Right cardiac atrium (tissue), 5 donors: ENCODE data around the gene CWC25. TPM values are rescaled to one million over a fixed set of nuclear protein-coding genes. Genes with fewer than 3 reads are reported as not detected.
"Not testable (repeated sequence)": the region's sequence is repeated elsewhere in the genome, so short reads cannot be mapped to it uniquely, and the experiment has no call there.

Experiments
- ATAC-seq, 2 donors: fragments of 200-7000 bp; cut with Tn5 transposase; one replicate each; pipeline versions ENCODE4 v1.8.0 to v1.9.1; 2020; ENCODE audit warnings: moderate library complexity in 2 of 2, mild to moderate bottlenecking in 1 of 2
- DNase-seq, 3 donors: peaks; one replicate each; pipeline ENCODE4 v3.0.0-alpha.2; 2020
- H3K27ac ChIP-seq: one replicate; pipeline ENCODE4 v1.5.1; 2013; ENCODE audit warnings: mild to moderate bottlenecking, low read length, control low read depth, moderate library complexity
- H3K27me3 ChIP-seq: one replicate; pipeline ENCODE4 v1.6.1; 2013; ENCODE audit not compliant: control insufficient read depth, insufficient read depth
- H3K4me1 ChIP-seq: one replicate; pipeline ENCODE4 v1.6.1; 2013; ENCODE audit warnings: low read length; ENCODE audit not compliant: control insufficient read depth, insufficient read depth
- H3K4me3 ChIP-seq: one replicate; pipeline ENCODE4 v1.5.1; 2013; ENCODE audit warnings: low read length, control low read depth
- H3K9me3 ChIP-seq: one replicate; pipeline ENCODE4 v1.6.1; 2013; ENCODE audit warnings: low read length; ENCODE audit not compliant: control insufficient read depth
- WGBS: extraction: QIAGEN DNeasy Blood & Tissue Kit; methylation state at CpG from one replicate; pipeline ENCODE4 v1.1.7; 2013; 5-methylcytosine and 5-hydroxymethylcytosine counted together
- intact Hi-C, 4 donors: fragments of 100-400 bp; cut with DNase I; formaldehyde crosslinking; loops; one replicate each; pipeline versions ENCODE4 v1.11.0 to v1.14.0; 2022 to 2023
- polyA plus RNA-seq: library from polyadenylated mRNA; stranded (reverse); fragments of 200-250 nt; gene quantifications from one replicate; pipeline ENCODE4 v1.2.3, GENCODE V29; 2013
- total RNA-seq, 4 donors: library from RNA; stranded (reverse); fragmentation: NEBNext Ultra II Directional; extraction: Animal tissue kit (Norgen Biotek cat#: 25700); gene quantifications; one replicate each; pipeline ENCODE4 v1.2.1, GENCODE V29; 2021
- donor health status: healthy with polysubstance abuse.
- donor health status: DM: no; HTN: yes; CAD: no.
- donor health status: DM: no; HTN: no; CAD: no.
- donor health status: DM: no; HTN: yes; CAD: no; lungs with severe emphysema.
- donor health status: DM: yes; HTN: yes; CAD: no.

CWC25 gene
- total and polyA plus RNA-seq, 5 donors: 8.8 to 11.5 (median 11.0) TPM

GRCh38 chr17:38798614-38799500 lies 26.3 kb downstream of the CWC25 start:
- Histone ChIP-seq H3K27me3 (no peaks in the 10 kb centered on the region), H3K4me1 (peaks cover 9% of the 10 kb centered on the region), H3K4me3 (peak overlapping the region; percentile 72), H3K27ac (peak overlapping the region; percentile 73), H3K9me3 (no peaks in the 10 kb centered on the region)
- under 1% methylated on average over 53 of the region's 53 CpGs for WGBS
- DNase-seq: peak in 2 of 3 donors; percentile 82 to 84
- peak; percentile 52 to 54 for ATAC-seq
- intact Hi-C loops: no loop called here

GRCh38 chr17:38797828-38798227 lies 27.3 kb downstream of the CWC25 start:
- Histone ChIP-seq H3K9me3 (no peaks in the 10 kb centered on the region), H3K4me1 (peaks cover 9% of the 10 kb centered on the region), H3K27me3 (no peaks in the 10 kb centered on the region), H3K27ac (peak overlapping the region; percentile 32), H3K4me3 (peak overlapping the region; percentile 72)
- ATAC-seq (no peak), DNase-seq (no peak)
- WGBS: 71% methylated on average over 6 of the region's 6 CpGs
- intact Hi-C loops: no loop called here

- no peak overlapping the region for H3K4me3 ChIP-seq
- no peaks in the 10 kb centered on the region for H3K9me3 ChIP-seq
- DNase-seq: no peak
- WGBS: 64% methylated on average over 5 of the region's 5 CpGs
- ATAC-seq: no peak
- H3K4me1 ChIP-seq: peaks cover 9% of the 10 kb centered on the region
- no peaks in the 10 kb centered on the region for H3K27me3 ChIP-seq
- H3K27ac ChIP-seq: no peak overlapping the region
- intact Hi-C loops: no loop called here
These were observed 28.0 kb downstream of the CWC25 start for GRCh38 chr17:38797158-38797490.

GRCh38 chr17:38796451-38797157 lies 28.5 kb downstream of the CWC25 start:
- H3K27ac ChIP-seq: no peak overlapping the region

GRCh38 chr17:38794221-38794620 lies 30.9 kb downstream of the CWC25 start:
- intact Hi-C loops: no loop called here
- Histone ChIP-seq H3K27me3 (no peaks in the 10 kb centered on the region), H3K9me3 (no peaks in the 10 kb centered on the region), H3K4me1 (peaks cover 11% of the 10 kb centered on the region), H3K4me3 (no peak overlapping the region), H3K27ac (no peak overlapping the region)
- no peak for DNase-seq
- WGBS: 92% methylated on average over 5 of the region's 5 CpGs
- ATAC-seq: no peak

More at GRCh38 chr17:38796451-38797157, 28.5 kb downstream of the CWC25 start:
- DNase-seq: no peak
- no peak overlapping the region for H3K4me3 ChIP-seq
- 56% methylated on average over 5 of the region's 5 CpGs for WGBS
- H3K27me3 ChIP-seq: no peaks in the 10 kb centered on the region
- no peaks in the 10 kb centered on the region for H3K9me3 ChIP-seq
- intact Hi-C loops: no loop called here
- peaks cover 9% of the 10 kb centered on the region for H3K4me1 ChIP-seq
- no peak for ATAC-seq

GRCh38 chr17:38791162-38791561 lies 34.0 kb downstream of the CWC25 start:
- H3K27ac ChIP-seq: no peak overlapping the region
- ATAC-seq (no peak), DNase-seq (no peak)
- no peak overlapping the region for H3K4me3 ChIP-seq
- H3K9me3 ChIP-seq: no peaks in the 10 kb centered on the region
- H3K4me1 ChIP-seq: peaks cover 2% of the 10 kb centered on the region
- over 99% methylated on average over 5 of the region's 5 CpGs for WGBS
- no peaks in the 10 kb centered on the region for H3K27me3 ChIP-seq
- intact Hi-C loops: no loop called here

GRCh38 chr17:38790148-38790707 lies 34.9 kb downstream of the CWC25 start:
- intact Hi-C loops: not testable (repeated sequence)

GRCh38 chr17:38789185-38789584 lies 35.9 kb downstream of the CWC25 start:
- no peak for DNase-seq
- no peak overlapping the region for H3K4me3 ChIP-seq
- WGBS: 9% methylated on average over 1 of the region's 1 CpG
- no peak for ATAC-seq
- no peaks in the 10 kb centered on the region for H3K27me3 ChIP-seq
- intact Hi-C loops: no loop called here
- no peak overlapping the region for H3K27ac ChIP-seq
- H3K9me3 ChIP-seq: no peaks in the 10 kb centered on the region
- peaks cover 2% of the 10 kb centered on the region for H3K4me1 ChIP-seq

More at GRCh38 chr17:38790148-38790707, 34.9 kb downstream of the CWC25 start:
- 70% methylated on average over 13 of the region's 13 CpGs for WGBS
- peak; percentile 47 to 71 for ATAC-seq
- not testable (repeated sequence) for H3K27me3 ChIP-seq, H3K4me1 ChIP-seq, H3K9me3 ChIP-seq, H3K27ac ChIP-seq, DNase-seq, H3K4me3 ChIP-seq

GRCh38 chr17:38787999-38788398 lies 37.1 kb downstream of the CWC25 start:
- H3K9me3 ChIP-seq, H3K4me1 ChIP-seq, intact Hi-C loops, ATAC-seq, DNase-seq, H3K4me3 ChIP-seq, H3K27me3 ChIP-seq, H3K27ac ChIP-seq: not testable (repeated sequence)
- whole genome bisulfite sequencing: 98% methylated on average over 4 of the region's 4 CpGs

GRCh38 chr17:38786372-38786771 lies 38.7 kb downstream of the CWC25 start:
- WGBS: 77% methylated on average over 6 of the region's 6 CpGs
- ATAC-seq: no peak
- Histone ChIP-seq H3K9me3 (no peaks in the 10 kb centered on the region), H3K4me3 (no peak overlapping the region), H3K27ac (no peak overlapping the region), H3K4me1 (peaks cover 2% of the 10 kb centered on the region), H3K27me3 (no peaks in the 10 kb centered on the region)
- no peak for DNase-seq
- intact Hi-C loops: no loop called here

GRCh38 chr17:38783227-38783626 lies 41.9 kb downstream of the CWC25 start:
- no peak for ATAC-seq
- WGBS: 90% methylated on average over 3 of the region's 3 CpGs

More at GRCh38 chr17:38783227-38783626, 41.9 kb downstream of the CWC25 start:
- intact Hi-C loops: no loop called here
- DNase-seq: no peak
- Histone ChIP-seq H3K27ac (no peak overlapping the region), H3K9me3 (no peaks in the 10 kb centered on the region), H3K27me3 (no peaks in the 10 kb centered on the region), H3K4me3 (no peak overlapping the region), H3K4me1 (no peaks in the 10 kb centered on the region)
